ENCODE measurements around the gene AIFM1. TPM values are rescaled to one million over a fixed set of nuclear protein-coding genes. Genes with fewer than 3 reads are reported as not detected.

Gene AIFM1
- total RNA-seq, 4 donors from 2014 or later, result 7.6 to 15.0 (median 10.4) TPM

GRCh38 chrX:130136961-130137360, 28.7 kb downstream of the AIFM1 start:
- intact Hi-C loops (cut with DNase I; ENCODE audit: low total_unique reads), result no loop called here
- TF ChIP-seq CTCF (IDR thresholded peaks at IDR 0.05) (no peak), POLR2A (IDR thresholded peaks at IDR 0.05) (no peak)
- no peak overlapping the region for H3K4me3 ChIP-seq (ENCODE audit: low read depth, poor library complexity, severe bottlenecking)
- DNase-seq (ENCODE audit: low spot score in 2 of 2), result no peak
- 74 to 88% methylated on average over 8 of the region's 8 CpGs for WGBS, 2 donors

- TF ChIP-seq CTCF (IDR thresholded peaks at IDR 0.05) (no peak), POLR2A (IDR thresholded peaks at IDR 0.05) (no peak)
- no peak overlapping the region for H3K4me3 ChIP-seq (ENCODE audit: low read depth, poor library complexity, severe bottlenecking)
- WGBS, 2 donors, result 77 to 79% methylated on average over 5 of the region's 5 CpGs
- intact Hi-C loops (cut with DNase I; ENCODE audit: low total_unique reads), result no loop called here
- DNase-seq (ENCODE audit: low spot score in 2 of 2), result no peak
Observed at GRCh38 chrX:130136496-130136895, 29.1 kb downstream of the AIFM1 start.

- 83 to 86% methylated on average over 5 of the region's 5 CpGs for WGBS, 2 donors
- peak in 1 of 2 donors; percentile 21 for DNase-seq (ENCODE audit: low spot score in 2 of 2)
- no peak overlapping the region for H3K4me3 ChIP-seq (ENCODE audit: low read depth, poor library complexity, severe bottlenecking)
- intact Hi-C loops (cut with DNase I; ENCODE audit: low total_unique reads), result no loop called here
- TF ChIP-seq CTCF (IDR thresholded peaks at IDR 0.05) (no peak), POLR2A (IDR thresholded peaks at IDR 0.05) (no peak)
Observed at GRCh38 chrX:130130990-130131389, 34.7 kb downstream of the AIFM1 start.

GRCh38 chrX:130125091-130125874, 40.4 kb downstream of the AIFM1 start:
- TF ChIP-seq CTCF (IDR thresholded peaks at IDR 0.05) (no peak), POLR2A (IDR thresholded peaks at IDR 0.05) (no peak)
- WGBS, 2 donors, result 31 to 34% methylated on average over 13 of the region's 13 CpGs
- no peak overlapping the region for H3K4me3 ChIP-seq (ENCODE audit: low read depth, poor library complexity, severe bottlenecking)
- DNase-seq (ENCODE audit: low spot score in 2 of 2), result peak; percentile 58 to 88
- intact Hi-C loops (cut with DNase I; ENCODE audit: low total_unique reads), result no loop called here

- no peak for TF ChIP-seq POLR2A (IDR thresholded peaks at IDR 0.05)
- TF ChIP-seq CTCF (IDR thresholded peaks at IDR 0.05), result no peak
- no peak for DNase-seq (ENCODE audit: low spot score in 2 of 2)
- 64 to 83% methylated on average over 3 to 4 of the region's 4 CpGs for WGBS, 2 donors
- no peak overlapping the region for H3K4me3 ChIP-seq (ENCODE audit: low read depth, poor library complexity, severe bottlenecking)
- intact Hi-C loops (cut with DNase I; ENCODE audit: low total_unique reads), result no loop called here
Observed at GRCh38 chrX:130124577-130124976, 41.1 kb downstream of the AIFM1 start.

GRCh38 chrX:130121505-130121800, 44.2 kb downstream of the AIFM1 start:
- 34 to 49% methylated on average over 9 to 10 of the region's 13 CpGs for WGBS, 2 donors
- H3K4me3 ChIP-seq (ENCODE audit: low read depth, poor library complexity, severe bottlenecking), result no peak overlapping the region
- DNase-seq (ENCODE audit: low spot score in 2 of 2), result no peak
- intact Hi-C loops (cut with DNase I; ENCODE audit: low total_unique reads), result no loop called here
- TF ChIP-seq POLR2A (IDR thresholded peaks at IDR 0.05) (no peak), CTCF (IDR thresholded peaks at IDR 0.05) (no peak)

Data from lower leg skin (tissue), 4 donors.